A549 (cell line): ENCODE results near the gene CCDC63. TPM values are rescaled to one million over a fixed set of nuclear protein-coding genes. Genes with fewer than 3 reads are reported as not detected.

Experiments used
- ATAC-seq, 2 experiments: fragments of 200-7000 bp in 1 of 2; fragments of >200 bp in 1 of 2; cut with Nextera tagmentation in 1 of 2; cut with Tn5 transposase in 1 of 2; 3 replicates each; pipeline versions ENCODE4 v1.8.0 to v1.9.1; 2018 to 2020; ENCODE audit warnings: mild to moderate bottlenecking in 1 of 2, moderate library complexity in 1 of 2
- CTCF ChIA-PET: fragments of 300-600 bp; sonication (Branson Sonifier 250); formaldehyde crosslinking; extraction: SDS; loops from one replicate; lab custom pipeline; 2021; ENCODE audit warnings: antibody characterized with exemption, inconsistent platforms; lab: Yijun Ruan, JAX
- POLR2A ChIA-PET: fragments of 350-600 bp; formaldehyde crosslinking; extraction: SDS; loops from one replicate; lab custom pipeline; 2021; ENCODE audit warnings: antibody characterized with exemption, inconsistent platforms; lab: Yijun Ruan, JAX
- DNase-seq, 2 experiments: peaks; one replicate each; pipeline versions ENCODE4 v3.0.0 to v3.0.0-alpha.2; 2011 to 2016; ENCODE audit warnings: low read depth in 1 of 2, low spot score in 1 of 2
- FAIRE-seq: peaks from 2 replicates; lab custom pipeline; 2011; peaks lifted over from hg19 to GRCh38; lab: Jason Lieb, UNC
- H3K27ac ChIP-seq, 2 experiments: fragments of >200 bp; sonication (Bioruptor Twin); formaldehyde crosslinking; 3 replicates each; pipeline ENCODE4 v1.5.1; 2016 to 2017
- H3K4me1 ChIP-seq: fragments of >200 bp; sonication (Bioruptor Twin); formaldehyde crosslinking; 3 replicates; pipeline ENCODE4 v1.6.1; 2016
- H3K4me2 ChIP-seq: fragments of >200 bp; sonication (Bioruptor Twin); formaldehyde crosslinking; 3 replicates; pipeline ENCODE4 v1.6.1; 2016
- H3K4me3 ChIP-seq: fragments of >200 bp; sonication (Bioruptor Twin); formaldehyde crosslinking; 3 replicates; pipeline ENCODE4 v1.5.1; 2016
- H3K9me3 ChIP-seq: fragments of >200 bp; sonication (Bioruptor Twin); formaldehyde crosslinking; 3 replicates; pipeline ENCODE4 v1.6.1; 2016
- ATOH8 ChIP-seq: fragments of 250-450 bp; sonication (Bioruptor Pico); IDR thresholded peaks from 2 replicates; pipeline ENCODE4 v1.5.0; 2020; ENCODE audit warnings: low read depth, mild to moderate bottlenecking, moderate library complexity
- EHF ChIP-seq: fragments of 250-450 bp; sonication (Bioruptor Pico); IDR thresholded peaks from 2 replicates; pipeline ENCODE4 v1.5.0; 2020; ENCODE audit warnings: mild to moderate bottlenecking
- EP300 ChIP-seq, 2 experiments: fragments of >200 bp; sonication (Bioruptor Twin); formaldehyde crosslinking; IDR thresholded peaks; 2 replicates in 1 of 2; 3 replicates in 1 of 2; pipeline ENCODE4 v1.6.1; 2016 to 2017
- ESRRA ChIP-seq: fragments of 150-350 bp; IDR thresholded peaks from 2 replicates; pipeline ENCODE4 v1.6.1; 2014; ENCODE audit warnings: mild to moderate bottlenecking, low read length, borderline replicate concordance
- FOSB ChIP-seq: fragments of 250-450 bp; sonication (Bioruptor Pico); IDR thresholded peaks from 2 replicates; pipeline ENCODE4 v1.5.0; 2020; ENCODE audit warnings: mild to moderate bottlenecking, moderate library complexity
- FOXS1 ChIP-seq: fragments of 250-450 bp; sonication (Bioruptor Pico); IDR thresholded peaks from 2 replicates; pipeline ENCODE4 v1.5.0; 2020; ENCODE audit warnings: mild to moderate bottlenecking, moderate library complexity
- GATA3 ChIP-seq: IDR thresholded peaks from 2 replicates; pipeline ENCODE4 v1.6.1; 2012; ENCODE audit warnings: borderline replicate concordance
- HDAC2 ChIP-seq: fragments of 200-600 bp; sonication (generic); IDR thresholded peaks from 2 replicates; pipeline ENCODE4 v1.6.1; 2016
- HEYL ChIP-seq: fragments of 250-450 bp; sonication (Bioruptor Pico); IDR thresholded peaks from 2 replicates; pipeline ENCODE4 v1.8.0; 2021; ENCODE audit warnings: mild to moderate bottlenecking, moderate library complexity
- HMGXB4 ChIP-seq: fragments of 250-450 bp; sonication (Bioruptor Pico); IDR thresholded peaks from 2 replicates; pipeline ENCODE4 v1.5.0; 2021; ENCODE audit warnings: mild to moderate bottlenecking, moderate library complexity, borderline replicate concordance
- HOXB5 ChIP-seq: fragments of 250-450 bp; sonication (Bioruptor Pico); IDR thresholded peaks from 2 replicates; pipeline ENCODE4 v1.5.0; 2020; ENCODE audit warnings: mild to moderate bottlenecking, moderate library complexity
- KDM5A ChIP-seq: fragments of 200-600 bp; sonication (generic); IDR thresholded peaks from 2 replicates; pipeline ENCODE4 v1.6.1; 2016; ENCODE audit warnings: antibody characterized with exemption, mild to moderate bottlenecking
- NFE2L2 ChIP-seq: fragments of 150-350 bp; conservative IDR thresholded peaks from 2 replicates; pipeline ENCODE4 v1.6.1; 2014; ENCODE audit warnings: low read length
- PHF8 ChIP-seq: fragments of 200-600 bp; sonication (generic); IDR thresholded peaks from 2 replicates; pipeline ENCODE4 v1.6.1; 2016; ENCODE audit warnings: low read depth, mild to moderate bottlenecking, antibody characterized with exemption, moderate library complexity, borderline replicate concordance
- POLR2A ChIP-seq: IDR thresholded peaks from 2 replicates; pipeline ENCODE4 v1.6.1; 2012; ENCODE audit warnings: mild to moderate bottlenecking, low read length
- POLR2AphosphoS2 ChIP-seq: conservative IDR thresholded peaks from 2 replicates; pipeline ENCODE4 v1.6.1; 2012; ENCODE audit warnings: low read length, improper control_type of control experiment, inconsistent platforms
- RAD21 ChIP-seq, 2 experiments: fragments of >200 bp in 1 of 2; sonication (Bioruptor Twin) in 1 of 2; formaldehyde crosslinking in 1 of 2; IDR thresholded peaks in 1 of 2; conservative IDR thresholded peaks in 1 of 2; 2 replicates in 1 of 2; 3 replicates in 1 of 2; pipeline ENCODE4 v1.6.1; 2012 to 2018; ENCODE audit warnings: inconsistent platforms in 1 of 2
- REST ChIP-seq: fragments of 200-600 bp; sonication (generic); IDR thresholded peaks from 2 replicates; pipeline ENCODE4 v1.6.1; 2016; ENCODE audit warnings: antibody characterized with exemption, mild to moderate bottlenecking, moderate library complexity
- TFCP2L1 ChIP-seq: fragments of 250-450 bp; sonication (Bioruptor Pico); IDR thresholded peaks from 2 replicates; pipeline ENCODE4 v1.5.0; 2021; ENCODE audit warnings: mild to moderate bottlenecking
- TP53 ChIP-seq: fragments of 250-450 bp; sonication (Bioruptor Pico); IDR thresholded peaks from 2 replicates; pipeline ENCODE4 v1.5.0; 2021; ENCODE audit warnings: mild to moderate bottlenecking, moderate library complexity
- ZFP36 ChIP-seq: fragments of 450-650 bp; IDR thresholded peaks from 2 replicates; pipeline ENCODE4 v1.6.1; 2014; ENCODE audit warnings: borderline replicate concordance; ENCODE audit not compliant: partially characterized antibody
- WGBS: methylation state at CpG from one replicate; pipeline ENCODE4 v1.1.6; 2017; ENCODE audit errors: missing lambda C conversion rate; 5-methylcytosine and 5-hydroxymethylcytosine counted together
- polyA plus RNA-seq, 4 experiments: library from polyadenylated mRNA; depleted of rRNA in 3 of 4; stranded (reverse); fragments of >200 nt; fragmentation: RNase III in 1 of 4; extraction: RNeasy Plus Mini Kit Qiagen cat#74134 plus additional on column Dnase treatment in 1 of 4; gene quantifications; 2 replicates in 3 of 4; 3 replicates in 1 of 4; pipeline ENCODE4 v1.2.3, GENCODE V29; 2011 to 2017

The CCDC63 gene
- polyA plus RNA-seq, 2 of the 4 experiments (the other 2 are of a cell fraction), result 0.04 TPM; not detected in 1

- TF ChIP-seq REST (no peak), HOXB5 (CRISPR knock-in tag) (no peak), TP53 (CRISPR knock-in tag) (no peak), POLR2A (no peak), RAD21 (conservative IDR thresholded peaks at IDR 0.05 in 1 of 2, IDR thresholded peaks at IDR 0.05 in 1 of 2) (no peak), PHF8 (no peak), HDAC2 (no peak), ATOH8 (CRISPR knock-in tag) (no peak), FOSB (CRISPR knock-in tag) (no peak)
Observed at GRCh38 chr12:110917961-110918360, 71.2 kb downstream of the CCDC63 start (continued).

- ATAC-seq (no peak), FAIRE-seq (no peak), DNase-seq (no peak)
- ChIA-PET CTCF (interaction anchor here (1.0 to 2.8 kb wide), 4 partner anchors 10 to 379 kb away, joined by 3 to 15 read pairs (median 4); no protein-coding TSS in a partner anchor), POLR2A (no interaction called here)
- WGBS, result 86% methylated on average over 5 of the region's 5 CpGs
- Histone ChIP-seq H3K27ac (peak overlapping the region in 1 of 2 experiments; percentile 69; a peak in 1 of 6 replicates), H3K4me2 (no peak overlapping the region), H3K9me3 (no peaks in the 10 kb centered on the region), H3K4me3 (no peak overlapping the region)
- no peak for TF ChIP-seq RAD21 (conservative IDR thresholded peaks at IDR 0.05 in 1 of 2, IDR thresholded peaks at IDR 0.05 in 1 of 2)
- TF ChIP-seq ZFP36, result peak; percentile 43
- no peak for TF ChIP-seq FOXS1
- TF ChIP-seq GATA3, result no peak
- no peak for TF ChIP-seq TFCP2L1 (CRISPR knock-in tag)
- TF ChIP-seq TP53 (CRISPR knock-in tag), result no peak
- TF ChIP-seq POLR2AphosphoS2, result no peak
- TF ChIP-seq, all 56 proteins: peak for 1
- H3K4me1 ChIP-seq, result peaks cover 27% of the 10 kb centered on the region
Observed at GRCh38 chr12:110919720-110920119, 72.9 kb downstream of the CCDC63 start.

GRCh38 chr12:110920324-110920910, 73.6 kb downstream of the CCDC63 start, which contains the start of gene MYL2:
Gene MYL2, minus strand, starts transcription at chr12:110920579. Its CDS starts 50 bp downstream, at chr12:110920529.
- Histone ChIP-seq H3K4me2 (peak within 1 kb of the TSS; percentile 27; the same call in 2 of the 3 replicates), H3K4me3 (no peak within 1 kb of the TSS), H3K4me1 (peaks cover 27% of the 10 kb centered on the region), H3K9me3 (no peaks in the 10 kb centered on the region), H3K27ac (peak within 1 kb of the TSS; percentile 39 to 69; a peak in 3 of 6 replicates)
- no peak for ATAC-seq
- DNase-seq, result no peak
- POLR2A ChIA-PET, result no interaction called here
- CTCF ChIA-PET, result interaction anchor here (0.9 to 3.8 kb wide), 9 partner anchors 10 to 378 kb away, joined by 3 to 15 read pairs (median 4); no protein-coding TSS in a partner anchor
- FAIRE-seq, result no peak
- 89% methylated on average over 22 of the region's 22 CpGs for WGBS
- TF ChIP-seq EP300 (IDR thresholded peaks at IDR 0.05) (no peak), HMGXB4 (CRISPR knock-in tag) (no peak), NFE2L2 (no peak), ESRRA (no peak), EHF (CRISPR knock-in tag) (no peak), HEYL (CRISPR knock-in tag) (no peak), KDM5A (no peak)
